OCI-LY3 (cell line): ENCODE measurements around the gene LRP3.

Source experiments
- EZH2phosphoT487 ChIP-seq: fragments of 200-600 bp; shearing (Covaris generic); IDR thresholded peaks from 2 replicates; pipeline ENCODE4 v1.6.1; 2018; ENCODE audit warnings: antibody characterized with exemption, mixed run types, low read depth
- TF ChIP-seq, protein P1 (sequence below): fragments of 200-600, 300-600 bp; sonication (generic); IDR thresholded peaks from 2 replicates; pipeline ENCODE4 v1.5.1; 2014; ENCODE audit warnings: antibody characterized with exemption, low read length, low read depth

DNA sequence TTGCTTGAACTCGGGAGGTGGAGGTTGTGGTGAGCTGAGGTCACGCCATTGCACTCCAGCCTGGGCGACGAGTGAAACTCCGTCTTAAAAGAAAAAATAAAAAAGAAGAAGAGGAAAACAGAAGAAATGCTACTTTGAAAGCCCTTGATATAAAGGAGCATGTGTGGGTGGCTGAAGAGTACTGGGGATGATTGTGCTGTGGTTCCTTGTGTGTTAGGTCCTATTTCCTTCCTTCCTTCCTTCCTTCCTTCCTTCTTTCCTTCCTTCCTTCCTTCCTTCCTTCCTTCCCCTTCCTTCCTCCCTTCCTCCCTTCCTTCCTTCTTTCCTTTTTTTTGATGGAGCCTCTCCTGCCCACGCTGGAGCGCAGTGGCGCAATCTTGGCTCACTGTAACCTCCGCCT lies 47.9 kb upstream of the LRP3 start:
- TF ChIP-seq, protein P1, sequence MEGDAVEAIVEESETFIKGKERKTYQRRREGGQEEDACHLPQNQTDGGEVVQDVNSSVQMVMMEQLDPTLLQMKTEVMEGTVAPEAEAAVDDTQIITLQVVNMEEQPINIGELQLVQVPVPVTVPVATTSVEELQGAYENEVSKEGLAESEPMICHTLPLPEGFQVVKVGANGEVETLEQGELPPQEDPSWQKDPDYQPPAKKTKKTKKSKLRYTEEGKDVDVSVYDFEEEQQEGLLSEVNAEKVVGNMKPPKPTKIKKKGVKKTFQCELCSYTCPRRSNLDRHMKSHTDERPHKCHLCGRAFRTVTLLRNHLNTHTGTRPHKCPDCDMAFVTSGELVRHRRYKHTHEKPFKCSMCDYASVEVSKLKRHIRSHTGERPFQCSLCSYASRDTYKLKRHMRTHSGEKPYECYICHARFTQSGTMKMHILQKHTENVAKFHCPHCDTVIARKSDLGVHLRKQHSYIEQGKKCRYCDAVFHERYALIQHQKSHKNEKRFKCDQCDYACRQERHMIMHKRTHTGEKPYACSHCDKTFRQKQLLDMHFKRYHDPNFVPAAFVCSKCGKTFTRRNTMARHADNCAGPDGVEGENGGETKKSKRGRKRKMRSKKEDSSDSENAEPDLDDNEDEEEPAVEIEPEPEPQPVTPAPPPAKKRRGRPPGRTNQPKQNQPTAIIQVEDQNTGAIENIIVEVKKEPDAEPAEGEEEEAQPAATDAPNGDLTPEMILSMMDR = no peak
- no peak for TF ChIP-seq EZH2phosphoT487
